B cell (primary cell): Measurements from ENCODE around the gene PLCL1. TPM values are rescaled to one million over a fixed set of nuclear protein-coding genes. Genes with fewer than 3 reads are reported as not detected.

Experiments used
- ATAC-seq: fragments of 200-7000 bp; cut with Tn5 transposase; one replicate; pipeline ENCODE4 v1.10.0; 2021; ENCODE audit warnings: low read depth, mild to moderate bottlenecking, moderate number of reproducible peaks, moderate library complexity
- CTCF ChIA-PET: fragments of 350-600 bp; sonication (Branson Sonifier 250); formaldehyde crosslinking; loops from one replicate; lab custom pipeline; 2021; ENCODE audit warnings: antibody characterized with exemption, inconsistent platforms; lab: Charles Lee
- POLR2A ChIA-PET: fragments of 350-600 bp; sonication (Branson Sonifier 250); formaldehyde crosslinking; loops from one replicate; lab custom pipeline; 2021; ENCODE audit warnings: antibody characterized with exemption; lab: Charles Lee
- DNase-seq: peaks from one replicate; pipeline ENCODE4 v3.0.0; 2013
- H2AFZ ChIP-seq: 2 replicates; pipeline ENCODE4 v1.6.1; 2012; ENCODE audit warnings: mild to moderate bottlenecking, low read depth, low read length; ENCODE audit not compliant: insufficient read depth, poor library complexity, severe bottlenecking
- H3K27ac ChIP-seq, 2 donors: 1 replicate in 1 of 2; 2 replicates in 1 of 2; pipeline ENCODE4 v1.5.1; 2012 to 2013; ENCODE audit warnings: low read length in 2 of 2, mild to moderate bottlenecking in 2 of 2, moderate library complexity in 1 of 2
- H3K27me3 ChIP-seq, 4 experiments: fragments of 200-600 bp in 1 of 4; sonication (generic) in 1 of 4; replicated peaks in 1 of 4; 1 replicate in 2 of 4; 2 replicates in 2 of 4; pipeline versions ENCODE4 v1.6.1 to v1.7.0; 2013 to 2016; ENCODE audit warnings: low read length in 3 of 4, mild to moderate bottlenecking in 2 of 4, mixed read lengths in 1 of 4, moderate library complexity in 1 of 4; ENCODE audit not compliant: insufficient read depth in 4 of 4, control insufficient read depth in 3 of 4; ENCODE audit errors: control extremely low read depth in 1 of 4
- H3K36me3 ChIP-seq, 2 experiments: replicated peaks in 1 of 2; 1 replicate in 1 of 2; 2 replicates in 1 of 2; pipeline versions ENCODE4 v1.6.1 to v1.7.1; 2013; ENCODE audit warnings: low read length in 1 of 2; ENCODE audit not compliant: insufficient read depth in 2 of 2, control insufficient read depth in 1 of 2; ENCODE audit errors: control extremely low read depth in 1 of 2, extremely low read depth in 1 of 2
- H3K4me1 ChIP-seq, 2 donors: fragments of 200-600 bp in 1 of 2; sonication (generic) in 1 of 2; 1 replicate in 1 of 2; 2 replicates in 1 of 2; pipeline versions ENCODE4 v1.5.1 to v1.6.1; 2013 to 2017; ENCODE audit warnings: low read length in 2 of 2; ENCODE audit not compliant: control insufficient read depth in 2 of 2, insufficient read depth in 2 of 2
- H3K4me2 ChIP-seq: replicated peaks from 2 replicates; pipeline ENCODE3; 2012; ENCODE audit warnings: mild to moderate bottlenecking, low read depth, low read length; ENCODE audit not compliant: poor library complexity, severe bottlenecking
- H3K4me3 ChIP-seq, 5 experiments: fragments of 200-600 bp in 1 of 5; sonication (generic) in 1 of 5; 1 replicate in 3 of 5; 2 replicates in 2 of 5; pipeline versions ENCODE4 v1.5.1 to v1.7.0; 2011 to 2016; ENCODE audit warnings: low read length in 4 of 5, mild to moderate bottlenecking in 4 of 5, low read depth in 2 of 5, control low read depth in 1 of 5, moderate library complexity in 1 of 5; ENCODE audit not compliant: insufficient read depth in 1 of 5; ENCODE audit errors: control extremely low read depth in 1 of 5, extremely low read depth in 1 of 5
- H3K79me2 ChIP-seq: fragments of 200-600 bp; sonication (generic); one replicate; pipeline ENCODE4 v1.6.0; 2016; ENCODE audit warnings: low read length; ENCODE audit not compliant: control insufficient read depth, insufficient read depth
- H3K9ac ChIP-seq: fragments of 200-600 bp; sonication (generic); 2 replicates; pipeline ENCODE4 v1.6.1; 2017; ENCODE audit warnings: mild to moderate bottlenecking, low read length, moderate library complexity
- H3K9me3 ChIP-seq, 3 donors: one replicate each; pipeline versions ENCODE4 v1.6.1 to v1.7.1; 2013; ENCODE audit warnings: low read length in 2 of 3; ENCODE audit not compliant: control insufficient read depth in 2 of 3, insufficient read depth in 1 of 3; ENCODE audit errors: control extremely low read depth in 1 of 3
- H4K20me1 ChIP-seq: 2 replicates; pipeline ENCODE4 v1.6.0; 2012; ENCODE audit warnings: mild to moderate bottlenecking, low read length; ENCODE audit not compliant: insufficient read depth, control insufficient read depth, poor library complexity, severe bottlenecking
- H3K27ac Mint-ChIP-seq: one replicate; pipeline ENCODE4 v1.8.0; 2021; ENCODE audit warnings: mixed read lengths
- H3K27me3 Mint-ChIP-seq: one replicate; pipeline ENCODE4 v1.8.0; 2021; ENCODE audit warnings: mixed read lengths
- H3K4me1 Mint-ChIP-seq: one replicate; pipeline ENCODE4 v1.8.0; 2021; ENCODE audit warnings: mixed read lengths
- H3K4me3 Mint-ChIP-seq: one replicate; pipeline ENCODE4 v1.8.0; 2021; ENCODE audit warnings: mixed read lengths
- H3K9me3 Mint-ChIP-seq: one replicate; pipeline ENCODE4 v1.8.0; 2022; ENCODE audit warnings: mixed read lengths; ENCODE audit not compliant: insufficient read depth
- CTCF ChIP-seq: fragments of 200-600 bp; IDR thresholded peaks from one replicate; pipeline ENCODE4 v1.8.0; 2022; ENCODE audit warnings: antibody characterized with exemption, mild to moderate bottlenecking
- EZH2 ChIP-seq: IDR thresholded peaks from 2 replicates; pipeline ENCODE4 v1.6.1; 2012; ENCODE audit warnings: borderline replicate concordance, low read depth, mild to moderate bottlenecking, moderate library complexity, low read length; ENCODE audit not compliant: insufficient read depth, poor library complexity, severe bottlenecking
- WGBS: methylation state at CpG from one replicate; pipeline ENCODE4 v1.1.5; 2013; ENCODE audit warnings: missing lambda C conversion rate; ENCODE audit not compliant: insufficient coverage; 5-methylcytosine and 5-hydroxymethylcytosine counted together
- intact Hi-C: fragments of 100-400 bp; cut with micrococcal nuclease; formaldehyde crosslinking; loops from one replicate; pipeline ENCODE4 v1.10.0; 2022
- polyA plus RNA-seq: library from polyadenylated mRNA; depleted of rRNA; stranded (reverse); fragments of >200 nt; gene quantifications from 2 replicates; pipeline ENCODE4 v1.2.3, GENCODE V29; 2012
- total RNA-seq, 2 donors: library from RNA; stranded (reverse); fragments of 120-200 nt in 1 of 2; gene quantifications; 1 replicate in 1 of 2; 2 replicates in 1 of 2; pipeline versions ENCODE4 v1.2.3 to v1.2.4, GENCODE V29; 2013 to 2022

The PLCL1 gene
- total and polyA plus RNA-seq, 2 donors (not counting 1 experiment from before 2014, with no cell fraction given), result 0.07 to 0.25 TPM

- Histone ChIP-seq H3K4me3 (no peak overlapping the region), H3K4me1 (no peaks in the 10 kb centered on the region), H3K4me2 (no peak overlapping the region), H2AFZ (no peak overlapping the region), H3K79me2 (no peaks in the 10 kb centered on the region), H3K9ac (no peak overlapping the region), H3K36me3 (no peaks in the 10 kb centered on the region), H3K27ac (no peak overlapping the region), H4K20me1 (no peaks in the 10 kb centered on the region), H3K9me3 (no peaks in the 10 kb centered on the region), H3K27me3 (peaks cover 0 to 3% (median 0%) of the 10 kb centered on the region in 4 experiments)
- POLR2A ChIA-PET, result no interaction called here
- Mint-ChIP-seq H3K27me3 (no peaks in the 10 kb centered on the region), H3K9me3 (peaks cover 2% of the 10 kb centered on the region), H3K4me3 (no peak overlapping the region), H3K4me1 (no peaks in the 10 kb centered on the region), H3K27ac (no peak overlapping the region)
- no peak for ATAC-seq
- intact Hi-C loops, result no loop called here
- WGBS, result 86% methylated on average over 1 of the region's 1 CpG
- DNase-seq, result no peak
- no peak for TF ChIP-seq CTCF
- TF ChIP-seq EZH2, result no peak
- CTCF ChIA-PET, result no interaction called here
These were observed 155.0 kb downstream of the PLCL1 start for GRCh38 chr2:197959383-197959782.

- WGBS, result no CpG with 5 or more reads among the region's 2 CpGs
- H3K4me1 ChIP-seq, result no peaks in the 10 kb centered on the region
- no peak overlapping the region for H3K4me2 ChIP-seq
- H3K27me3 ChIP-seq, result peaks cover 0 to 3% (median 0%) of the 10 kb centered on the region in 4 experiments
- intact Hi-C loops, result no loop called here
- ChIA-PET POLR2A (no interaction called here), CTCF (no interaction called here)
- Mint-ChIP-seq H3K4me1 (no peaks in the 10 kb centered on the region), H3K4me3 (no peak overlapping the region), H3K27ac (no peak overlapping the region), H3K9me3 (peaks cover 4% of the 10 kb centered on the region), H3K27me3 (no peaks in the 10 kb centered on the region)
- H3K9me3 ChIP-seq, result no peaks in the 10 kb centered on the region
- H2AFZ ChIP-seq, result no peak overlapping the region
- no peaks in the 10 kb centered on the region for H3K36me3 ChIP-seq
- no peaks in the 10 kb centered on the region for H3K79me2 ChIP-seq
- TF ChIP-seq EZH2, result no peak
- TF ChIP-seq CTCF, result no peak
- no peak for ATAC-seq
- DNase-seq, result no peak
- H4K20me1 ChIP-seq, result no peaks in the 10 kb centered on the region
- H3K27ac ChIP-seq, result no peak overlapping the region
- H3K9ac ChIP-seq, result no peak overlapping the region
- no peak overlapping the region for H3K4me3 ChIP-seq
These were observed 156.4 kb downstream of the PLCL1 start for GRCh38 chr2:197960786-197961185.
